Measurements from ENCODE around the gene IFI16. TPM values are rescaled to one million over a fixed set of nuclear protein-coding genes. Genes with fewer than 3 reads are reported as not detected.

Gene IFI16
- total and polyA plus RNA-seq, 12 donors: 16.1 to 73.8 (median 23.8) TPM

DNA sequence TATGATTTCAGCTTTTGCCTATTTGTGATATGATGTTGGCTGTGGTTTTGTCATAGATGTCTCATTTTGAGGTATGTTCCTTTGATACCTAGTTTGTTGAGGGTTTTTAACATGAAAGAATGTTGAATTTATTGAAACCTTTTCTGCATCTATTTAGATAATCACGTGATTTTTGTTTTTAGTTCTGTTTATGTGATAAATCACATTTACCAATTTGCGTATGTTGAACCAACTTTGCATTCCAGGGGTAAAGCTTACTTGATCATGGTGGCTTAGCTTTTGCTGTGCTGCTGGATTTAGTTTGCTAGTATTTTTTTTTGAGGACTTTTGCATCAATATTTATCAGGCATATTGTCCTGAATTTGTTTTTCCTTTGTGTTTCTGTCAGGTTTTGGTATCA is 26.5 kb upstream of the IFI16 start:
- DNase-seq (no peak), ATAC-seq (no peak)
- Histone ChIP-seq H3K36me3 (no peaks in the 10 kb centered on the region), H3K27me3 (no peaks in the 10 kb centered on the region), H3K4me3 (no peak overlapping the region), H3K9me3 (peaks cover 0 to 28% (median 5%) of the 10 kb centered on the region in 11 donors), H3K4me1 (no peaks in the 10 kb centered on the region), H3K27ac (no peak overlapping the region)
- intact Hi-C loops (cut with DNase I): no loop called here
- WGBS, 2 donors: 74 to 81% methylated on average over 2 of the region's 2 CpGs
- TF ChIP-seq, protein P1, sequence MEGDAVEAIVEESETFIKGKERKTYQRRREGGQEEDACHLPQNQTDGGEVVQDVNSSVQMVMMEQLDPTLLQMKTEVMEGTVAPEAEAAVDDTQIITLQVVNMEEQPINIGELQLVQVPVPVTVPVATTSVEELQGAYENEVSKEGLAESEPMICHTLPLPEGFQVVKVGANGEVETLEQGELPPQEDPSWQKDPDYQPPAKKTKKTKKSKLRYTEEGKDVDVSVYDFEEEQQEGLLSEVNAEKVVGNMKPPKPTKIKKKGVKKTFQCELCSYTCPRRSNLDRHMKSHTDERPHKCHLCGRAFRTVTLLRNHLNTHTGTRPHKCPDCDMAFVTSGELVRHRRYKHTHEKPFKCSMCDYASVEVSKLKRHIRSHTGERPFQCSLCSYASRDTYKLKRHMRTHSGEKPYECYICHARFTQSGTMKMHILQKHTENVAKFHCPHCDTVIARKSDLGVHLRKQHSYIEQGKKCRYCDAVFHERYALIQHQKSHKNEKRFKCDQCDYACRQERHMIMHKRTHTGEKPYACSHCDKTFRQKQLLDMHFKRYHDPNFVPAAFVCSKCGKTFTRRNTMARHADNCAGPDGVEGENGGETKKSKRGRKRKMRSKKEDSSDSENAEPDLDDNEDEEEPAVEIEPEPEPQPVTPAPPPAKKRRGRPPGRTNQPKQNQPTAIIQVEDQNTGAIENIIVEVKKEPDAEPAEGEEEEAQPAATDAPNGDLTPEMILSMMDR (IDR thresholded peaks at IDR 0.05): no peak

DNA sequence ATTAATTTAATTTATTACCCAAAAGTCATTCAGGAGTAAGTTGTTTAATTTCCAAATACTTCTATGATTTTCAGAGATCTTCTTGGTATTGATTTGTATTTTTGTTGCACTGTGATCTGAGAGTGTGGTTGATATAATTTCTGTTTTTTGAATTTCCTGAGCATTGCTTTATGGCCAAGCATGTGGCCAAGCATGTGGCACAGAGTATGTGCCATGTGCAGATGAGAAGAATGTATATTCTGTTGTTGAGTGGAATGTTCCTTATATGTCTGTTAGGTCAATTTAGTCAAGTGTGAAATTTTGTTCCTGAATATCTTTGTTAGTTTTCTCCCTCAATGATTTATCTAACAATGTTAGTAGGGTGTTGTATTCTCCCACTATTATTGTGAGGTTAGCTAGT is 25.3 kb upstream of the IFI16 start:
- Histone ChIP-seq H3K4me3 (no peak overlapping the region), H3K36me3 (no peaks in the 10 kb centered on the region), H3K9me3 (peaks cover 0 to 28% (median 5%) of the 10 kb centered on the region in 11 donors), H3K27me3 (no peaks in the 10 kb centered on the region), H3K4me1 (no peaks in the 10 kb centered on the region), H3K27ac (no peak overlapping the region)
- no peak for DNase-seq
- TF ChIP-seq, protein P1 (IDR thresholded peaks at IDR 0.05): no peak
- intact Hi-C loops (cut with DNase I): no loop called here
- no peak for ATAC-seq

DNA sequence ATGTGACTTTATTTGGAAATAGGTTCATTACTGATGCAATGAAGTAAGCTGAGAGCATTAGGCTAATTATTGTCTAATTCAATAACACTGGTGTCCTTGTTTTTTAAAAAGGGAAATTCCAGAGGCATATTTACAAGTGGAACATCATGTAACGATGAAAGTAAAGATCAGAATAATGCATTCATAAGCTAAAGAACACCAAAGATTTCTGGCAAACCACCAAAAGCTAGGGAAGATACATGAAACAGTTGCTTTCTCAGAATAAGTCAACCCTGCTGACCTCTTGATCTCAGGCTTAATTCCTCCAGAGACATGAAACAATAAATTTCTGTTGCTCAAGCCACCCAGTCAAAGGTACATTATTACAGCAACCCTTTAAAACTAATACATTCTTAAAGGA is 20.3 kb upstream of the IFI16 start:
- no peak for DNase-seq
- Histone ChIP-seq H3K36me3 (no peaks in the 10 kb centered on the region), H3K4me3 (no peak overlapping the region), H3K9me3 (peaks cover 0 to 3% (median 0%) of the 10 kb centered on the region in 11 donors), H3K27me3 (no peaks in the 10 kb centered on the region), H3K4me1 (no peaks in the 10 kb centered on the region), H3K27ac (no peak overlapping the region)
- 44% methylated on average over 1 of the region's 1 CpG for WGBS, 2 donors
- TF ChIP-seq, protein P1 (IDR thresholded peaks at IDR 0.05): no peak
- intact Hi-C loops (cut with DNase I): no loop called here
- no peak for ATAC-seq

DNA sequence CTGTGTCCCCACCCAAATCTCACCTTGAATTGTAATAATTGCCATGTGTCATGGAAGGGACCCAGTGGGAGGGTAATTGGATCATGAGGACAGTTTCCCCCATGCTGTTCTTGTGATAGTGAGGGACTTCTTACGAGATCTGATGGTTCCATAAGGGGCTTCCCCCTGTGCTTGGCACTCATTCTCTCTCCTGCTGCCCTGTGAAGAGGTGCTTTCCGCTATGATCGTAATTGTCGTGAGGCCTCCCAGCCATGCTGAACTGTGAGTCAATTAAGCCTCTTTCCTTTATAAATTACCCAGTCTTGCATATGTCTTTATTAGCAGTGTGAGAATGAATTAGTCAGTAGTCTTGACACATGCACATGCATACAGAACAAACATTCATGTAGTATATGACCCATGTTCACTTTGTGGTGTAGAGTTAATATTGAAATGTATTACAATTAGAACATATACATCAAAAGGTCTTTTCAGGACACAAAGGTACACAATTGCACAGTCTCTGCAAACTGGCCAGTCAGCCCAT is 16.9 kb upstream of the IFI16 start:
- DNase-seq: no peak
- TF ChIP-seq, protein P1 (IDR thresholded peaks at IDR 0.05): no peak
- 92% methylated on average over 4 of the region's 4 CpGs for WGBS, 2 donors

More for the DNA sequence above, 16.9 kb upstream of the IFI16 start:
- Histone ChIP-seq H3K4me1 (no peaks in the 10 kb centered on the region), H3K4me3 (no peak overlapping the region), H3K27me3 (no peaks in the 10 kb centered on the region), H3K27ac (no peak overlapping the region), H3K36me3 (no peaks in the 10 kb centered on the region), H3K9me3 (peaks cover 0 to 7% (median 0%) of the 10 kb centered on the region in 11 donors)
- intact Hi-C loops (cut with DNase I): loop anchor here in 4 of 10 donors (10.0 kb wide), 3 partner anchors 488 to 1028 kb away; no protein-coding TSS in a partner anchor
- ATAC-seq: no peak

All from heart right ventricle (tissue), 16 donors.